IMR-90 (cell line): Measurements from ENCODE around the gene BRD4. TPM values are rescaled to one million over a fixed set of nuclear protein-coding genes. Genes with fewer than 3 reads are reported as not detected.

Experiments
- ATAC-seq: fragments of 200-7000 bp; cut with Tn5 transposase; 2 replicates; pipeline ENCODE4 v1.9.1; 2020; ENCODE audit warnings: low read depth, mild to moderate bottlenecking, moderate library complexity
- BruUV-seq: library from RNA; stranded (reverse); fragments of 400-500 nt; replicated peaks from 2 replicates; lab custom pipeline; 2021; lab: Mats Ljungman, UMichigan
- CTCF ChIA-PET: fragments of 300-600 bp; formaldehyde crosslinking; extraction: SDS; loops from one replicate; lab custom pipeline; 2021; ENCODE audit warnings: antibody characterized with exemption; lab: Yijun Ruan, JAX
- POLR2A ChIA-PET: fragments of 300-600 bp; sonication (Branson Sonifier 250); formaldehyde crosslinking; loops from one replicate; lab custom pipeline; 2022; ENCODE audit warnings: antibody characterized with exemption; ENCODE audit not compliant: unreplicated experiment; lab: Charles Lee
- DNase-seq: peaks from one replicate; pipeline ENCODE4 v3.0.0; 2013
- H2AFZ ChIP-seq: replicated peaks from 2 replicates; pipeline ENCODE3; 2013; ENCODE audit warnings: low read length, mild to moderate bottlenecking; ENCODE audit not compliant: poor library complexity
- H2AK5ac ChIP-seq: 2 replicates; pipeline ENCODE4 v1.6.1; 2013; ENCODE audit warnings: low read depth, low read length, inconsistent platforms
- H2AK9ac ChIP-seq: replicated peaks from 2 replicates; pipeline ENCODE3; 2013; ENCODE audit warnings: mild to moderate bottlenecking, low read depth, low read length, moderate library complexity; ENCODE audit not compliant: poor library complexity
- H2BK120ac ChIP-seq: 2 replicates; pipeline ENCODE4 v1.6.1; 2013; ENCODE audit warnings: low read depth, low read length, inconsistent platforms
- H2BK15ac ChIP-seq: 3 replicates; pipeline ENCODE4 v1.6.1; 2013; ENCODE audit warnings: low read depth, low read length, inconsistent platforms
- H2BK20ac ChIP-seq: 2 replicates; pipeline ENCODE4 v1.6.1; 2013; ENCODE audit warnings: low read depth, mild to moderate bottlenecking, inconsistent platforms, low read length, moderate library complexity
- H2BK5ac ChIP-seq: 2 replicates; pipeline ENCODE4 v1.6.1; 2013; ENCODE audit warnings: mild to moderate bottlenecking, low read depth, low read length, inconsistent platforms; ENCODE audit not compliant: poor library complexity, severe bottlenecking
- H3K14ac ChIP-seq: replicated peaks from 2 replicates; pipeline ENCODE4 v1.6.1; 2013; ENCODE audit warnings: low read depth, low read length, inconsistent platforms
- H3K18ac ChIP-seq: 2 replicates; pipeline ENCODE4 v1.6.1; 2013; ENCODE audit warnings: low read depth, low read length, control low read depth
- H3K23ac ChIP-seq: 2 replicates; pipeline ENCODE4 v1.6.1; 2013; ENCODE audit warnings: low read depth, low read length, inconsistent platforms
- H3K27ac ChIP-seq: 2 replicates; pipeline ENCODE4 v1.5.1; 2013; ENCODE audit warnings: mild to moderate bottlenecking, control low read depth, low read length; ENCODE audit not compliant: insufficient read depth
- H3K27me3 ChIP-seq: 2 replicates; pipeline ENCODE4 v1.6.1; 2013; ENCODE audit warnings: low read length; ENCODE audit not compliant: control insufficient read depth, insufficient read depth
- H3K36me3 ChIP-seq: 2 replicates; pipeline ENCODE4 v1.6.1; 2013; ENCODE audit warnings: low read length, mixed read lengths; ENCODE audit not compliant: control insufficient read depth, insufficient read depth
- H3K4ac ChIP-seq: 2 replicates; pipeline ENCODE4 v1.6.1; 2013; ENCODE audit warnings: low read depth, low read length, inconsistent platforms
- H3K4me1 ChIP-seq: 2 replicates; pipeline ENCODE4 v1.6.1; 2013; ENCODE audit warnings: low read length, mixed read lengths; ENCODE audit not compliant: control insufficient read depth, insufficient read depth
- H3K4me2 ChIP-seq: 2 replicates; pipeline ENCODE4 v1.6.1; 2013; ENCODE audit warnings: low read depth, mild to moderate bottlenecking, control low read depth, low read length, moderate library complexity
- H3K4me3 ChIP-seq: 2 replicates; pipeline ENCODE4 v1.5.1; 2013; ENCODE audit warnings: low read depth, mild to moderate bottlenecking, control low read depth, low read length, moderate library complexity; ENCODE audit not compliant: insufficient read depth
- H3K56ac ChIP-seq: 2 replicates; pipeline ENCODE4 v1.6.1; 2013; ENCODE audit warnings: low read length, inconsistent platforms; ENCODE audit not compliant: insufficient read depth; ENCODE audit errors: extremely low read depth
- H3K79me1 ChIP-seq, 2 experiments: 2 replicates each; pipeline ENCODE4 v1.6.1; 2013; ENCODE audit warnings: low read length in 2 of 2, inconsistent platforms in 1 of 2, low read depth in 1 of 2
- H3K9ac ChIP-seq: 2 replicates; pipeline ENCODE4 v1.6.1; 2013; ENCODE audit warnings: low read depth, low read length, control low read depth
- H3K9me1 ChIP-seq: 2 replicates; pipeline ENCODE4 v1.6.1; 2013; ENCODE audit warnings: low read length, inconsistent platforms; ENCODE audit not compliant: insufficient read depth
- H3K9me3 ChIP-seq: 2 replicates; pipeline ENCODE4 v1.6.1; 2013; ENCODE audit warnings: low read length; ENCODE audit not compliant: control insufficient read depth, insufficient read depth
- H4K20me1 ChIP-seq: 2 replicates; pipeline ENCODE4 v1.6.1; 2013; ENCODE audit warnings: low read length, inconsistent platforms; ENCODE audit not compliant: insufficient read depth
- H4K5ac ChIP-seq: 2 replicates; pipeline ENCODE4 v1.6.1; 2013; ENCODE audit warnings: mild to moderate bottlenecking, low read depth, low read length, control low read depth
- H4K8ac ChIP-seq, 2 experiments: 2 replicates each; pipeline ENCODE4 v1.6.1; 2013; ENCODE audit warnings: low read depth in 2 of 2, low read length in 2 of 2, control low read depth in 1 of 2, inconsistent platforms in 1 of 2
- H4K91ac ChIP-seq: 2 replicates; pipeline ENCODE4 v1.6.1; 2013; ENCODE audit warnings: low read depth, low read length, inconsistent platforms; ENCODE audit not compliant: insufficient read depth
- BHLHE40 ChIP-seq: fragments of 150-350 bp; IDR thresholded peaks from 2 replicates; pipeline ENCODE4 v1.6.1; 2016; ENCODE audit warnings: mild to moderate bottlenecking, low read depth, low read length
- CEBPB ChIP-seq: IDR thresholded peaks from 2 replicates; pipeline ENCODE4 v1.6.1; 2012; ENCODE audit warnings: low read depth, low read length, improper control_type of control experiment
- ELK1 ChIP-seq: fragments of 150-350 bp; IDR thresholded peaks from 2 replicates; pipeline ENCODE4 v1.6.1; 2016; ENCODE audit warnings: low read depth, mild to moderate bottlenecking, low read length, moderate library complexity, borderline replicate concordance
- MAZ ChIP-seq: IDR thresholded peaks from 2 replicates; pipeline ENCODE4 v1.6.1; 2012; ENCODE audit warnings: low read depth, mild to moderate bottlenecking, low read length, improper control_type of control experiment, moderate library complexity, borderline replicate concordance
- NFE2L2 ChIP-seq: fragments of 150-350 bp; IDR thresholded peaks from 2 replicates; pipeline ENCODE4 v1.6.1; 2016; ENCODE audit warnings: low read depth, mild to moderate bottlenecking, low read length
- POLR2A ChIP-seq: IDR thresholded peaks from 2 replicates; pipeline ENCODE4 v1.6.1; 2012; ENCODE audit warnings: mild to moderate bottlenecking, low read depth, low read length
- SMC3 ChIP-seq: fragments of 150-350 bp; IDR thresholded peaks from 2 replicates; pipeline ENCODE4 v1.6.1; 2016; ENCODE audit warnings: low read depth, mild to moderate bottlenecking, antibody characterized with exemption, low read length, moderate library complexity
- WGBS, 2 experiments: methylation state at CpG; one replicate each; pipeline versions ENCODE4 v1.1.5 to v1.1.7; 2013; ENCODE audit warnings: missing lambda C conversion rate in 2 of 2; ENCODE audit not compliant: insufficient read length in 1 of 2; ENCODE audit errors: extremely low coverage in 2 of 2; 5-methylcytosine and 5-hydroxymethylcytosine counted together
- dilution Hi-C: fragments of 300-500 bp; cut with HindIII; formaldehyde crosslinking; loops from one replicate; pipeline ENCODE4 v1.14.3; 2018; ENCODE audit warnings: low sequenced_read_pairs; ENCODE audit not compliant: unreplicated experiment
- in situ Hi-C: fragments of 300-500 bp; cut with MboI; formaldehyde crosslinking; loops from 3 replicates; pipeline ENCODE4 v1.14.3; 2019; ENCODE audit warnings: low sequenced_read_pairs, inconsistent platforms, mixed read lengths
- intact Hi-C: fragments of 100-400 bp; cut with micrococcal nuclease; formaldehyde crosslinking; loops from 2 replicates; pipeline ENCODE4 v1.10.0; 2022
- polyA plus RNA-seq, 3 experiments: library from polyadenylated mRNA; depleted of rRNA; stranded (reverse); fragments of >200 nt; gene quantifications; 2 replicates each; pipeline ENCODE4 v1.2.3, GENCODE V29; 2012; ENCODE audit warnings: low replicate concordance in 1 of 3
- total RNA-seq: library from RNA; depleted of rRNA; stranded (reverse); fragments of >200 nt; gene quantifications from 2 replicates; pipeline ENCODE4 v1.2.3, GENCODE V29; 2012

The BRD4 gene
- total and polyA plus RNA-seq, 2 of the 4 experiments (the other 2 are of a cell fraction): 7.0 to 21.1 TPM

- intact Hi-C loops: no loop called here
- peaks cover 49% of the 10 kb centered on the region for H3K36me3 ChIP-seq
- no peak overlapping the region for H3K9ac ChIP-seq
- peaks cover 7% of the 10 kb centered on the region for H4K20me1 ChIP-seq
- ChIA-PET POLR2A (no interaction called here), CTCF (no interaction called here)
- H3K9me3 ChIP-seq: no peaks in the 10 kb centered on the region
- no peak overlapping the region for H3K23ac ChIP-seq
- no peak for DNase-seq
- no peak overlapping the region for H4K5ac ChIP-seq
- dilution Hi-C loops: no loop called here
- H3K14ac ChIP-seq: no peak overlapping the region
- no peak overlapping the region for H4K91ac ChIP-seq
- no peak overlapping the region for H4K8ac ChIP-seq
- no peak overlapping the region for H3K56ac ChIP-seq
- in situ Hi-C loops: no loop called here
- no peak overlapping the region for H2AK9ac ChIP-seq
- TF ChIP-seq BHLHE40 (no peak), NFE2L2 (no peak), CEBPB (no peak), ELK1 (no peak), SMC3 (no peak), MAZ (no peak), POLR2A (no peak)
- peaks cover 7 to 22% of the 10 kb centered on the region in 2 experiments; a peak in 3 of 4 replicates for H3K79me1 ChIP-seq
- H2BK20ac ChIP-seq: no peak overlapping the region
- BruUV-seq: no TSS peak
- H3K27me3 ChIP-seq: no peaks in the 10 kb centered on the region
- no peak overlapping the region for H3K4me3 ChIP-seq
- no CpG with 5 or more reads among the region's 2 CpGs for WGBS, 2 experiments
- H2BK5ac ChIP-seq: no peak overlapping the region
- H3K18ac ChIP-seq: no peak overlapping the region
- H2AFZ ChIP-seq: no peak overlapping the region
- no peak overlapping the region for H2AK5ac ChIP-seq
- H3K4me2 ChIP-seq: no peak overlapping the region
- no peak overlapping the region for H2BK15ac ChIP-seq
- no peak overlapping the region for H3K4ac ChIP-seq
- H3K9me1 ChIP-seq: 0 out of 2 replicates have a peak, but pooled peaks cover 8% of the 10 kb centered on the region
- H3K27ac ChIP-seq: no peak overlapping the region
- peaks cover 2% of the 10 kb centered on the region; the same call in 1 of the 2 replicates for H3K4me1 ChIP-seq
- no peak overlapping the region for H2BK120ac ChIP-seq
- no peak for ATAC-seq
Observed at GRCh38 chr19:15235781-15236180, 96.6 kb downstream of the BRD4 start.
